ENCODE data around the gene USP47.

DNA sequence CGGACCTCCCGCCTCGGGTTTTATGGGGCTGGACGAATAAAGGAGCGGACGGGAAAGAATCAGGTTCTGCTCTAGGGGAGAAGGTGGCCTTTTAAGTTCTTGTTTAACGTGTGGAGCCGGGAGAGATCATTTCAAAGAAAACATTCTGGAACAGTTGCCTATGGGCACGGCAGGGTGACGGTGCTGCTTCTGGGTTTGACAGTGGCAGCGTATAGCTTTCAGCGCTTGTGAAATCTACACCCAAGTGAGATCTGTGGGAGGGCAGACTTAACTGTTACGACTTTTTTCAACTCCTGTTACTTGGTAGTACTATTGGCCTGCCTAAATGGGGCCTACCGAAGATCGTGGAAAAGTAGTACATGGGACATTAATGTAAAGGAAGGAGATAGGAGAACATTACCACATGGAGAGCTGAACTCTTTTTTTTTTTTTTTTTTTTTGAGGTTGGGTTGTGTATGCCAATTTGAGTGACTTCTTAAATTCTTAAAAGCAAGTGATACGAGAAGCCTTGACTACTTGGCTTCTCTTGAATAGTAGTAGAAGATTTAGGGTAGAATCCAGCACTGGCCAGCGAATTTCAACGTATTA, 743 bp downstream of the USP47 start:
- TF ChIP-seq, protein P1, sequence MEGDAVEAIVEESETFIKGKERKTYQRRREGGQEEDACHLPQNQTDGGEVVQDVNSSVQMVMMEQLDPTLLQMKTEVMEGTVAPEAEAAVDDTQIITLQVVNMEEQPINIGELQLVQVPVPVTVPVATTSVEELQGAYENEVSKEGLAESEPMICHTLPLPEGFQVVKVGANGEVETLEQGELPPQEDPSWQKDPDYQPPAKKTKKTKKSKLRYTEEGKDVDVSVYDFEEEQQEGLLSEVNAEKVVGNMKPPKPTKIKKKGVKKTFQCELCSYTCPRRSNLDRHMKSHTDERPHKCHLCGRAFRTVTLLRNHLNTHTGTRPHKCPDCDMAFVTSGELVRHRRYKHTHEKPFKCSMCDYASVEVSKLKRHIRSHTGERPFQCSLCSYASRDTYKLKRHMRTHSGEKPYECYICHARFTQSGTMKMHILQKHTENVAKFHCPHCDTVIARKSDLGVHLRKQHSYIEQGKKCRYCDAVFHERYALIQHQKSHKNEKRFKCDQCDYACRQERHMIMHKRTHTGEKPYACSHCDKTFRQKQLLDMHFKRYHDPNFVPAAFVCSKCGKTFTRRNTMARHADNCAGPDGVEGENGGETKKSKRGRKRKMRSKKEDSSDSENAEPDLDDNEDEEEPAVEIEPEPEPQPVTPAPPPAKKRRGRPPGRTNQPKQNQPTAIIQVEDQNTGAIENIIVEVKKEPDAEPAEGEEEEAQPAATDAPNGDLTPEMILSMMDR (IDR thresholded peaks at IDR 0.05; ENCODE audit: low read depth, low read length, poor library complexity, severe bottlenecking): no peak
- TF ChIP-seq EZH2phosphoT487 (IDR thresholded peaks at IDR 0.05; ENCODE audit: borderline replicate concordance, low read length): no peak

All from DOHH2 (cell line).